SJSA1 (cell line): ENCODE results near the gene PLD5. TPM values are rescaled to one million over a fixed set of nuclear protein-coding genes. Genes with fewer than 3 reads are reported as not detected.
"Not testable (repeated sequence)": the region's sequence is repeated elsewhere in the genome, so short reads cannot be mapped to it uniquely, and the experiment has no call there.

ENCODE experiments used
- DNase-seq, 2 experiments: peaks; one replicate each; pipeline ENCODE4 v3.0.0-alpha.2; 2015 to 2020; ENCODE audit warnings: low spot score in 2 of 2, low read depth in 1 of 2
- H3K27ac ChIP-seq: fragments of 250-450 bp; sonication (Bioruptor Pico); 2 replicates; pipeline ENCODE4 v1.5.1; 2020; ENCODE audit warnings: mild to moderate bottlenecking, moderate library complexity
- H3K27me3 ChIP-seq: fragments of 250-450 bp; sonication (Bioruptor Pico); replicated peaks from 2 replicates; pipeline ENCODE4 v1.5.1; 2020; ENCODE audit warnings: mild to moderate bottlenecking, moderate library complexity
- H3K36me3 ChIP-seq: fragments of 250-450 bp; sonication (Bioruptor Pico); 2 replicates; pipeline ENCODE4 v1.5.1; 2020; ENCODE audit warnings: mild to moderate bottlenecking
- H3K4me1 ChIP-seq: fragments of 250-450 bp; sonication (Bioruptor Pico); replicated peaks from 2 replicates; pipeline ENCODE4 v1.6.1; 2021; ENCODE audit warnings: mild to moderate bottlenecking
- H3K4me3 ChIP-seq: fragments of 250-450 bp; sonication (Bioruptor Pico); 2 replicates; pipeline ENCODE4 v1.5.1; 2020; ENCODE audit warnings: mild to moderate bottlenecking
- H3K9me3 ChIP-seq: fragments of 250-450 bp; sonication (Bioruptor Pico); replicated peaks from 2 replicates; pipeline ENCODE4 v1.5.1; 2020; ENCODE audit warnings: mild to moderate bottlenecking
- total RNA-seq: library from RNA; depleted of rRNA; stranded (reverse); fragments of >200 nt; shearing (Covaris generic); gene quantifications from 2 replicates; pipeline ENCODE4 v1.2.3, GENCODE V29; 2014

Gene PLD5
- total RNA-seq, 1 experiment from 2014 or later = not detected

DNA sequence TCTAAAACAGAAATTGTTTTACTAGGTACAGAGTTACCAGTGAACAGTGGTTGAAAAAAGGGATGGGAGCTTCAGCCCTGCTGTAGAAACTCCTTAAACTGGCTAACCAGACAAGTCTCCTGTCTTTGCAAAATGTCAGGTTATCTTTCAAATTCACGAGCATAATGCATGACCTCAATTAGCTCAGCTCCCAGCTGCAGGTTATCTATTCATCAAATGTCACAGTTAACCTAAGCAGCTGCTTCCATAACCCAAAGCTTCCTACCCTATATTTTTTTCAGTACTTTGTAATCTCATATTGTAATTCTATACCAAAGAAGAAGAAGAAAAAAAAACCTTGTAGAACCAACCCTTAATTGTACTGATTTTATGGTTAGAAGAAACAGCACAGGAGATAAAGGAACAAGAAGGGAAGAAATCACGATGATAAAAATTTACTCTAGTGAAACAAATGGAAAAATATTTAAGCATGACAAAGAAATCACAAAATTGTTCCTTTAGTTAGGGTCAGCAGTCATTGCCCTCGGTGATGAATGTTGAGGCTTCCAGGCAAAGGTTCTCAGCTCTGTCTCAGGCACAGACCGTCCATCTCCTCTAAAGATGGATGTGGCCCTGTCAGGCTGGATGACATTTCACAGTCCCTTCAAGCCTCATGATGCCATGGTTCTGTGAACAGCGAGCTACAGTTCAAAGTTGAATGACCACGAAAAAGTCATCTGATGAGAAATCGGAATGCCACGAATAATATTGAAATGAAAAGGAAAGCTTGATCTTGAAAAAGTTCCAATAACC is 95.9 kb downstream of the PLD5 start:
- Histone ChIP-seq H3K9me3 (no peaks in the 10 kb centered on the region), H3K4me1 (no peaks in the 10 kb centered on the region), H3K4me3 (no peak overlapping the region), H3K27me3 (0 out of 2 replicates have a peak, but pooled peaks cover 3% of the 10 kb centered on the region), H3K36me3 (no peaks in the 10 kb centered on the region), H3K27ac (no peak overlapping the region)
- no peak for DNase-seq

DNA sequence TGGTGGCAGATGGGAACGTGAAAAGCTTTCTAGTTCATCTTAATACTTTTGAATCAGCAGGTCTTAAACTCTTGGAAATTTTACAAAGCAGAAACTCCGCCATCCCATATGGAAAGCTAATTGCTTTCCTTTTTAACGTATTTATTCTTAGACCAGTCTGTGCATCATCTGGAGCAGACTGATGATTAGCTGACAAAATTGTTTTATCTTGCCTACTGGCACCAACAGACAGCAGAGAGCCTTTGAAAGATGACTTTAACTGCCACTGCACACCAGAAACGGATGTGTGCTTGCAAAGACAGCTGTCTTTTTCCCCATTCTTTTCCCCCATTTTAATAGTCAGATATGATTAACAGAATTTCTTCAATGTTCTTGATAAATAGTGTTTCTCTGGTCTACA is 97.0 kb downstream of the PLD5 start:
- Histone ChIP-seq H3K4me3 (no peak overlapping the region), H3K27ac (no peak overlapping the region), H3K36me3 (no peaks in the 10 kb centered on the region), H3K9me3 (no peaks in the 10 kb centered on the region), H3K27me3 (0 out of 2 replicates have a peak, but pooled peaks cover 3% of the 10 kb centered on the region), H3K4me1 (no peaks in the 10 kb centered on the region)
- DNase-seq = no peak

DNA sequence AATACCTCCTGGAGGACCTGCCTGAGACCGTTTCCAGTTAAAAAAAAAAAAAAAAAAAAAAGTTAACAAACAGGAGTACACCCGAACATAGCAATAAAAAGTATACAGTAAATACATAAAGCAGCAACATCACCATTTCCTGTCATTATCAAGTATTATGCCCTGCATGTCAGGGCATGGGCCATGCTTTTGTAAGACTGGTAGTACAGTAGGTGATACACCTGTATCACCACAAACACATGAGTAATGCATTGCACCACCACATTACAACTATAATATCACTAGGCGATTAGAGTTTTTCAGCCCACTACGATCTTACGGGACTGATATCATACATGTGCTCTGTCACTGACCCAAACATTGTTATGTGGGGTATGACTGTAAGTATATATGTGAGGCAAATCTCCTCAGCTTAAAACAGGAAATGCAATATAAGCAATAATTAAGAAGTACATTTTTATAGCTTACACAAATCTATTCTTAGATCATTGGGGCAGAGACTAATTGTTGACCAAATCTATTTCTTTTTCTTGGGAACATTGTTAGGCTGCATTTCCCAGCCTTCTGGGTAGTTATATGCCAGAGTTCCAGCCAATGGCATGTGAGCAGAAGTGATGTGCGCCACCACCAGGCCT is 98.1 kb downstream of the PLD5 start:
- Histone ChIP-seq H3K4me1 (no peaks in the 10 kb centered on the region), H3K36me3 (no peaks in the 10 kb centered on the region), H3K27me3 (0 out of 2 replicates have a peak, but pooled peaks cover 3% of the 10 kb centered on the region), H3K4me3 (no peak overlapping the region), H3K9me3 (no peaks in the 10 kb centered on the region), H3K27ac (no peak overlapping the region)
- DNase-seq = no peak

DNA sequence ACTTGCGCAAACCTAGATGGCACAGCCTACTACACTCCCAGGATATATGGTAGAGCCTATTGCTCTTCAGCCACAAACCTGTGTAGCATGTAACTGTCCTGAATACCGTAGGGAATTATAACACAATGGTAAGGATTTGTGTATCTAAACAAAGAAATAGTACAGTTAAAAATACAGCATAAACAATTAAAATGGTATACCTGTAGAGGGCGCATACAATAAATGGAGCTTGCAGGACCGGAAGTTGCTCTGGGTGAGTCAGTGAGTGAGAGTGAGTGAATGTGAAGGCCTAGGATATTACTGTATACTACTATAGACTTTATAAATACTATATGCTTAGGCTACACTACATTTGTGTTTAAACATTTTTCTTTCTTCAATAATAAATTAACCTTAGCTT is 99.3 kb downstream of the PLD5 start:
- Histone ChIP-seq H3K4me1 (no peaks in the 10 kb centered on the region), H3K4me3 (no peak overlapping the region), H3K36me3 (no peaks in the 10 kb centered on the region), H3K9me3 (no peaks in the 10 kb centered on the region), H3K27me3 (0 out of 2 replicates have a peak, but pooled peaks cover 3% of the 10 kb centered on the region), H3K27ac (no peak overlapping the region)
- DNase-seq = no peak

DNA sequence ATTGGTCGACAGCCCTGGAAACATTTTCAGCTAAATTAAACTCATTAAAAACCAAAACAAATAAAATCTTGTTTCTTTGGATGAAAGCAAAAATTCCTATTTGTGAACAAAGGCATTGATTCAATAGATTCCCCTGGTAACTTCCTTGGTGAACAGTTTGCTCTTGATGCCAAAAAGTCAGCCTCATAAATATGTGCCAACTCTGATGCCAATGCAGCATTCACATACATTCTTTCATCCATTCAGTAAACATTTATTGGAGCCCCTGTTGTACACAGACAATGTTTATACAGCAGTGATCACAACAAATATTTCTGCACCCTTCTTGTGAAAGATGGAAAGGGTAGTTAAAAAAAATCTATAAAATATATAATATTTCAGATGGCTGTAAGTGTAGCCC is 107.8 kb downstream of the PLD5 start:
- Histone ChIP-seq H3K36me3 (no peaks in the 10 kb centered on the region), H3K27ac (no peak overlapping the region), H3K4me1 (no peaks in the 10 kb centered on the region), H3K9me3 (no peaks in the 10 kb centered on the region), H3K27me3 (no peaks in the 10 kb centered on the region), H3K4me3 (no peak overlapping the region)
- DNase-seq = no peak

DNA sequence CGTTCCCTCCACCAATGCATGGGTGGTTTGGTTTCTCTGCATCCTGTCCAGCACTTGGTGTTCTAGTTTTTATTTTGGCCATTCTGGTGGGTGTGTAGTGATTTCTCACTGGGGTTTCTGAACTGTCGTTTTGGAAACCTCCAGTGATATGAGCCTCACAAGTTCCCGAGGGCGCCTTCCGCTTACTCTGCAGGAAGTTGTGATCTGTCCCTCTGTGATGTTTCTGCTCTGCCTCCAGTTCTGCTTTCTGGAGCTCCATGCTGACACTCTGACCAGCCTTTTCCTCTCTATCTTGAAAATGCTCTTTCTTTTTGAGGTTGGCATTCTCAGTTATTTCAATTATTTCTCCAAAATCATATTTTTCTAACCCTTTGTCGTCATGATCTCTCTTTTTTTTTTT is 111.6 kb downstream of the PLD5 start:
- H3K36me3 ChIP-seq = no peaks in the 10 kb centered on the region
- DNase-seq = no peak
- no peaks in the 10 kb centered on the region for H3K9me3 ChIP-seq
- no peaks in the 10 kb centered on the region for H3K4me1 ChIP-seq
- H3K27ac ChIP-seq = no peak overlapping the region
- H3K4me3 ChIP-seq = no peak overlapping the region
- no peaks in the 10 kb centered on the region for H3K27me3 ChIP-seq

DNA sequence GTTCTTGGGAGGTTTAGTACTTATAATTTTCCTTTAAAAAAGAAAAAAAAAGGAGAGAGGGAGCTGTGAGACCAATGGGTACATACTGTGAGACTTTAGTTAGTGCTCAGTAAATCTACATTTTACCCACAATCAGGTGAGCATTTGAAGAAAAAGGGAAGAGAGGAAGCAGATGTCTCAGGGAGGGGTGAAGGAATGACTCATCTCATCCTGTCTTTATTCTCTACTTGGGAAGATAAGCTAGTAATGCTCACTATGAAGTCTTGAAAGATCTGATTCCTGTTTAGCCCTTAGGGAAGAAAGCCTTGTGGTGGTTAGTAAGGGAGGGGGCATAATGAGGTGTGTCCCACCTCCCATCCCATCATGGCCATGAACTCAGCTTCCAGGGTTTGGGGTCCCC is 112.6 kb downstream of the PLD5 start:
- no peaks in the 10 kb centered on the region for H3K9me3 ChIP-seq
- H3K27ac ChIP-seq = no peak overlapping the region
- no peak overlapping the region for H3K4me3 ChIP-seq
- H3K36me3 ChIP-seq = no peaks in the 10 kb centered on the region
- H3K4me1 ChIP-seq = no peaks in the 10 kb centered on the region
- no peak for DNase-seq
- no peaks in the 10 kb centered on the region for H3K27me3 ChIP-seq

DNA sequence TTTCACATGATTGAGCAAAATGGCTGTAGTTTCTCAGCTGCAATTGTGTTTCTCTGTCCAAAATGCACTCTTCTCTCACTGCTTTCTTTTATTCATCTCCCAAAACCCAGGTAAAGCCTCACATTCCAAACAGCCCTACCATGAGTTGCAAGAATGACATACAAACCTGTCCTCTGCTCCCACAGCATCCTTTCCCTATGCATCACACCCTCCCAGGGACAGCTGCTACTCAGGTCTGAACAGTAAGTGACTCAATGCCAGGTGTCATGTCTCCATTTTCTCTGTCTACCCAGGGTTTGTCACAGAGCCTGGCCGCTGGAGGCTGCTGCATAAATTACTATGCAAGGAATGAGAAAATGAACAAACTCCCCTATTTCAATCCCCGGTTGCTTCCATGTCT is 118.5 kb downstream of the PLD5 start:
- no peak overlapping the region for H3K4me3 ChIP-seq
- no peak overlapping the region for H3K27ac ChIP-seq
- no peaks in the 10 kb centered on the region for H3K4me1 ChIP-seq
- no peak for DNase-seq
- no peaks in the 10 kb centered on the region for H3K27me3 ChIP-seq
- H3K36me3 ChIP-seq = no peaks in the 10 kb centered on the region
- H3K9me3 ChIP-seq = no peaks in the 10 kb centered on the region

DNA sequence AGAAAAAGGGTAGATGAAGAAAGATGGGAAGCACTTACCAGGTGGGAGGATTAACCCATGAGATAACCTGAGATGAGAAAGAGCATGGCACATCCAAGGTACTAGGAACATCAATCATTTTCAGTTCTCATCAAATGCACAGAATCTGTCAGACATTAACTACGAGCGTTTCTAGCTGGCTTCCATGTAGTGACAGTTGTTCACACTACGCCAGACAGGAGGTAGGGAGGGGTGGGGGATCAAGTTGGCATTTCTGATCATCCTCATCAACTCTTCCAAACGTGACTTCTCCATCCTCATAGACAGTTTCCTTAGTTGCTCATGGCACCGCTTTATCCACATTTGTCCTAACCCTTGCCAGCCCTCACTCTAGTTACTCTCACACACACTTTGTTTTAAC is 120.2 kb downstream of the PLD5 start:
- Histone ChIP-seq H3K4me3 (no peak overlapping the region), H3K9me3 (no peaks in the 10 kb centered on the region), H3K27me3 (no peaks in the 10 kb centered on the region), H3K4me1 (no peaks in the 10 kb centered on the region), H3K27ac (no peak overlapping the region), H3K36me3 (no peaks in the 10 kb centered on the region)
- no peak for DNase-seq

DNA sequence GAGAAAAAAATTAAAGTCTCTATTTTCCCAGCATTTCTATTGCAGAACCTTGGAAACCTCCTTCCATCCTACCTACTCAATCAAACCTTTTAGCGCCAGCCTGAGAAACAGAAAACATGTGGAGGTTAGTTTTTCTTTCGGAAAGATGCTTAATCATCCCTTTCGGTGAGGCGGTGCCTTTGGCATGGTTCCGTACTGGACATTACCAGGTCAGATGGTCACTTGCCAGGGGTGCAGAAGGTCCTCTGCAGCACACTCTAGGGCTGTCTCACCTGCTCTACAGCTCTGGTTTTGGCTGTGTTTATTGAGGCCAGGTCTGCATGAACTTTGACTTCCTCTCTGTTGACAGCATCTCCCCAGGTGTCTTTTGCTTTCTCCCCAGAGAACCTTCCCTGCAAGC is 121.5 kb downstream of the PLD5 start:
- H3K4me1 ChIP-seq = no peaks in the 10 kb centered on the region
- no peaks in the 10 kb centered on the region for H3K36me3 ChIP-seq
- H3K27me3 ChIP-seq = no peaks in the 10 kb centered on the region
- H3K4me3 ChIP-seq = no peak overlapping the region
- no peaks in the 10 kb centered on the region for H3K9me3 ChIP-seq
- H3K27ac ChIP-seq = no peak overlapping the region
- DNase-seq = no peak

DNA sequence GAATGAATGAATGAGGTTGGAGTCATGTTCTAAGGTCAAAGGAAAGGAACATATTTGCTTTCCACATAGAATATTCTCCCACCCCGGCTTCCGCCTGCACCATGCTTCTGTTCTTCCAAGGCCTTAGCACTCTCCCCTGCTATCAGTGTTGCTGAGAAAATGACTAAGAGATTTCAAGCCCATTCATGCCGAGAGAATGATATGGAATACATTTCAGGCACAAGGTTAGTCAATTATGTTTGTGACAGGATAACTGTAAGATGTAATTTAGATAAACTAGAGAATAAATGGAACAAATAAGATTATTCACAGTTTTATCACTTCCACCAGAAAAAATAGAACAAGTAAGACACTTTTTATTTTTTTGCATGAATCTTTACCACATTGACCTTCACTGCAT is 122.6 kb downstream of the PLD5 start:
- H3K27me3 ChIP-seq = no peaks in the 10 kb centered on the region
- no peak overlapping the region for H3K4me3 ChIP-seq
- no peaks in the 10 kb centered on the region for H3K36me3 ChIP-seq
- no peak overlapping the region for H3K27ac ChIP-seq
- no peaks in the 10 kb centered on the region for H3K9me3 ChIP-seq
- DNase-seq = no peak
- H3K4me1 ChIP-seq = no peaks in the 10 kb centered on the region

DNA sequence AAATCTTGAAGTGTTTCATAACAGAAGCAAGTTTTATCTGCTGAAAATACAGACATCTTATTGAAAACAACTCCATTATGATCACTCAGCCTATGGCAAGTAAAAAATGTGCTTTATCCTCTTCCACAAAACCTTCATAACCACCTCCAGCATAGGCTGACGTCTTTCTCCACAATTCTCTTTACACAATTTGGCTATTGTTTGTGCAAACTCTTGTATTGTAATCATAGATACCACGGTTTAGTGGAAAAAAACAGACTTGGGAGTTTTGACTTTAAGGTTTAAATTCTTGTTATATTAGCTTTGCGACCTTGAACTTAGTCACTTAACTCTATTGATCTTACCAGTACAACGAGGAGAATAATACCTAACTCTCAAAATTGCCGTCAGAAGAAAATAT is 126.1 kb downstream of the PLD5 start:
- Histone ChIP-seq H3K27me3 (no peaks in the 10 kb centered on the region), H3K4me1 (no peaks in the 10 kb centered on the region), H3K4me3 (no peak overlapping the region), H3K36me3 (no peaks in the 10 kb centered on the region), H3K27ac (no peak overlapping the region), H3K9me3 (no peaks in the 10 kb centered on the region)
- no peak for DNase-seq

DNA sequence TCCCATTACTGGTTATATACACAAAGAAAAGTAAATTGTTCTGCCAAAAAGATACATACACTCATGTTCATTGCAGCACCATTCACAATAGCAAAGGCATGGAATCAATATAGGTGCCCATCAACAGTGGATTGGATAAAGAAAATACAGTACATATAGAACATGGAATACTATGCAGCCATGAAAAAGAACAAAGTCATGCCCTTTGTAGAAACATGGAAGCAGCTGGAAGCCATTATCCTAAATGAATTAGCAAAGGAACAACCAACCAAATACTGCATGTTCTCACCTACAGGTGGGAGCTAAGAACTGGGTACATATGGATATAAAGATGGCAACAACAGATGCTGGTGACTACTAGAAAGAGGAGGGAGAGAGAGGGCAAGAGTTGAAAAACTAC is 132.6 kb downstream of the PLD5 start:
- no peak overlapping the region for H3K27ac ChIP-seq
- H3K4me1 ChIP-seq = no peaks in the 10 kb centered on the region
- DNase-seq = no peak
- no peaks in the 10 kb centered on the region for H3K9me3 ChIP-seq
- no peaks in the 10 kb centered on the region for H3K27me3 ChIP-seq
- no peak overlapping the region for H3K4me3 ChIP-seq
- H3K36me3 ChIP-seq = no peaks in the 10 kb centered on the region

DNA sequence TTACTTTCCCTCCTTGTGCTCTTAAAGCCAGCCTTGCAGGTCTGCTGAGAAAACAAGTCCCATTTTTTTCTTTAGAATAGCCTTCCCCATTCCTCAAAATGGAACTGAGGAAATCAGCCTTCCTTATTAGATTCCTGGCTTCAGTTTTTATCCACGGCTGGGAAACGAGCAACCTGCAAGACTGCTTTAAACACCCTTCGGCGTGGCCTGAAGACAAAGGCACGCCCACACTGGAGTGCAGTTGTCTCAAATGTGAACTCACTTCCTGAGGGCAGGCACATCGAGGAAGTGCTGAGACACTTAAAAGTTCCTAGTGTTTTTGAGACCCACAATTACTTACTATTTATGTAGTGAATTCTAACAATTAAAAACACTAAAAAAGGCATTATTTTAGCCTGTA is 148.4 kb downstream of the PLD5 start:
- not testable (repeated sequence) for DNase-seq, H3K4me3 ChIP-seq, H3K27me3 ChIP-seq, H3K4me1 ChIP-seq, H3K27ac ChIP-seq, H3K36me3 ChIP-seq, H3K9me3 ChIP-seq
